GM20000 (cell line): ENCODE measurements around the gene USH2A.

Experiments
- DNase-seq: peaks from one replicate; pipeline ENCODE4 v3.0.0; 2012; ENCODE audit warnings: low spot score
- CTCF ChIP-seq: IDR thresholded peaks from 2 replicates; pipeline ENCODE4 v1.5.1; 2012; ENCODE audit warnings: mild to moderate bottlenecking, control low read depth; ENCODE audit errors: extremely low read depth, missing control alignments

Gene USH2A

DNA sequence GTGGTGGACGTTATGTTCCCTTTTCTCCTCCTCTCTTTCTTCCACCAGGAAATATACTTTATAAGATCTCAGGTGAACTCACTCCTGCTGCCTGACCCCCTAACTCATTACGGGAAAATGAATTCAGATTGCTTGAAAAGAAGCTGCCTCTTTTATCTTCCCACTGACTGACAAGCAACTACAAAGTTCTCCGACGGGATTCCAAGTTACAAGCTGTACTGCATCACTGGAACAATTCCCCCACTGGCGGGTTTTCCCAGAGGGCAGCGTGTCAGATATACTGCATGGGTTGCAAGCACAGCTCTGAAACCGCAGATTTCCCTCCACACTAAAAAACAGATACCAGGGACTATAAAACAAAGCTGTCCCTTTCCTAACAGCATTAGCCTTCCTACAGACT is 465.6 kb downstream of the USH2A start:
- no peak for DNase-seq
- TF ChIP-seq CTCF = no peak

GRCh38 chr1:215932558-215932957 is 490.7 kb downstream of the USH2A start:
- no peak for DNase-seq

DNA sequence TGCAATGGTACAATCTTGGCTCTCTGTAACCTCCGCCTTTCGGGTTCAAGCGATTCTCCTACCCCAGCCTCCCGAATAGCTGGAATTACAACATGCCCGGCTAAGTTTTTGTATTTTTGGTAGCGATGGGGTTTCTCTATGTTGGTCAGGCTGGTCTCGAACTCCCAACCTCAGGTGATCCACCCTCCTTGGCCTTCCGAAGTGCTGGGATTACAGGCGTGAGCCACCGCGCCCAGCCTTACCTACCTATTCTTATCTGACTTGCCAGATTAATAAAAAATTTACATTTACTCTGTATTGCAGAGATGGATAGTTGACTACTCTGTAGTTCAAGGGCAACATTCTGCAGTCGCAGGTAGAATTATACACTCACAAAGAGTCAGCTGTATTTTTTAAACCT is 496.6 kb downstream of the USH2A start:
- no peak for TF ChIP-seq CTCF
- DNase-seq = no peak

More at GRCh38 chr1:215932558-215932957, 490.7 kb downstream of the USH2A start:
- no peak for TF ChIP-seq CTCF

GRCh38 chr1:215923129-215923824 is 500.0 kb downstream of the USH2A start:
- no peak for TF ChIP-seq CTCF
- DNase-seq = no peak

DNA sequence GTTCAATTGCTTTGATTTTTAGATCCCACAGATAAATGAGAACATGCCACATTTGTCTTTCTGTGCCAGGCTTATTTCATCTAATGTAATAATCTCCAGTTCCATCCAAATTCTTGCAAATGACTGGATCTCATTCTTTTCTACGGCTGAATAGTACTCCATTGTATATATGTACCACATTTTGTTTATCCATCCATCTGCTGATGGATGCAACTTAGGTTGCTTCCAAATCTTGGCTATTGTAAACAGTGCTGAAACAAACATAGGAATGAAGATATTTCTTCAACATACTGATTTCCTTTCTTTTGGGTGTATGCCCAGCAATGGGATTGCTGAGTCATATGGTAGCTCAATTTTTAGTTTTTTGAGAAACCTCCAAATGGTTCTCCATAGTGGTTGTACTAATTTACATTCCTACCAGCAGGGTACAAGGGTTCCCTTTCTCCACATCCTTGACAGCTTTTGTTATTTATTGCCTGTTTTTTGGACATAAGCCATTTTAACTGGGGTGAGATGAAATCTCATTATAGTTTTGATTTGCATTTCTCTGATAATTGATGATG is 511.8 kb downstream of the USH2A start:
- no peak for TF ChIP-seq CTCF
- DNase-seq = no peak

GRCh38 chr1:215905493-215906115 is 517.6 kb downstream of the USH2A start:
- no peak for TF ChIP-seq CTCF
- no peak for DNase-seq

DNA sequence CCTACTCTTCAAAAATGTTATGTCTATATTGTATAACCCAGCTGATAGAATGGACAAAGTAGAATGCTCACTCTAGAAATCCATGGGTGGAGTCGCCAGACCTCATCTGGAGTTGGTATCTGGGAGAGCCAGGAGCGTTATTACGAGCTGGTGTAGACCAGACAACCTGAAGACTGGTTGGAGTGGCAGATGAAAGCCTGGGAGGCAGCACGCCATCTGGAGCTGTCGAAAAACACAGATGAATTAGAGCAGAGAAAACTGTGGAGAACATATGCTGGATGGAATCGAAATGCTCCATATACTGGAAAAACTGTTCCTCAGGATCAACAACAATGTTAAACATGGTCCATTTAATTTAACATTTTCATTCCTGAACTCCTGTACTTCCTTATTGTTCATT is 522.6 kb downstream of the USH2A start:
- no peak for DNase-seq
- TF ChIP-seq CTCF = no peak
